NK-92 treated with Interleukin-12 subunit alpha and Interleukin-12 subunit beta, amount 100 ng/mL, for 24 hours (cell line): ENCODE data around the gene TGFBR3.
"Not testable (repeated sequence)": the region's sequence is repeated elsewhere in the genome, so short reads cannot be mapped to it uniquely, and the experiment has no call there.

Source experiments
- DNase-seq: peaks from one replicate; lab custom pipeline; 2025; lab: John Stamatoyannopoulos, UW

The TGFBR3 gene

DNA sequence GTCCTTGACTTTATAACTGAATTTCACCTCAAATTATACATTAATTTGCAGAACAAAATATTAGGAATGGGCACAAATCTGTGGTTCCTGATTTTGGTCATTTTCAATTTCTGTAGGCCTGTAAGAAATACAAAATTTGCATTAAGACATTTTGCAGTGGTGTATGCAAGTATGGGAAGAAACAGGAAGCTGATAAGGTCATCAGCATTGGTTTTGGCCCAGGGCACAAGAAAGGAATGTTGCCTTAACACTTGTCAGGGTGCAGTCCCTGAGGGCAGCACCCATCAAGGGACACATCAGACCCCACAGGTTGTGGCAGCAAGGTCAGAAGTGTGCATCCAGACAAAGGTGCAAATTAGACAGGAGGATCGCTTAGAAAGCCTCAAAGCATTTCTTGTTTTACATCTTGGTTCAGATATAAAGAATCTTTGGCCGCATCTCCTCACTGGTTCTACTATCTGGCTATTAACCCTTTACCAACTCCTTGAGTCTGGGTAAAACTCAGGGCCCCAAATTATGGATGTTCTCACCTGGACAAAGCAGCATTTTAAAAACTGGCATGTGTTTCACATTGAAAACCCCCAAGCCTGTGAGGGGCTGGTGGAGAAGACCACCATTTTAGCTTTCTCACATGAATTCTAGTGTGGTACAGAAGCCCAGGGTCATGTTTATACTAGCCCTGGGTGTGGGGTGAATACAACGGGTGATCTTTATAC lies 202.9 kb downstream of the TGFBR3 start:
- no peak for DNase-seq

- DNase-seq = no peak
These were observed 205.3 kb downstream of the TGFBR3 start for GRCh38 chr1:91680556-91681155.

DNA sequence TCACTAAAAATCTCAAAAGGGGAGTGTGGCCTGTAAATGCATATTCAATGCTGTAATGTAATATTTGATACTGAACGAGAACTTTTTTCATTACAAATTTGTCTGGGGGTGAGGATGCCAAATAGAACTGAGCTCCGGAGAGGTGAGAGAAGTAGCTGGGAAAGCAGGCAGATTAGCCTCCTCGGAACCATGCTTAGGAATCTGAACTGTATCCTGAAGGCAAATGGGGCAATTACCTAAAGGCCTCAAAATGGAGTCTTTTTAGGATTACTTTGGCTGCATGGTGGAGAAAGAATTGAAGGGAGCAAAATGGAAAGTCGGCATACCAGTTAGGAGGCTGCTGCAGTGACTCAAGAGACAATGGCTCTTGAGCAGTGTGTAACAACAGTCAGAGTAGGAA lies 206.5 kb downstream of the TGFBR3 start:
- DNase-seq = no peak

GRCh38 chr1:91676030-91676429 lies 209.9 kb downstream of the TGFBR3 start:
- DNase-seq = no peak

- DNase-seq = no peak
These were observed 211.8 kb downstream of the TGFBR3 start for GRCh38 chr1:91674107-91674506.

- no peak for DNase-seq
These were observed 212.3 kb downstream of the TGFBR3 start for GRCh38 chr1:91673613-91674012.

GRCh38 chr1:91672601-91673161 lies 213.3 kb downstream of the TGFBR3 start:
- no peak for DNase-seq

- DNase-seq = no peak
These were observed 215.2 kb downstream of the TGFBR3 start for GRCh38 chr1:91670781-91671180.

DNA sequence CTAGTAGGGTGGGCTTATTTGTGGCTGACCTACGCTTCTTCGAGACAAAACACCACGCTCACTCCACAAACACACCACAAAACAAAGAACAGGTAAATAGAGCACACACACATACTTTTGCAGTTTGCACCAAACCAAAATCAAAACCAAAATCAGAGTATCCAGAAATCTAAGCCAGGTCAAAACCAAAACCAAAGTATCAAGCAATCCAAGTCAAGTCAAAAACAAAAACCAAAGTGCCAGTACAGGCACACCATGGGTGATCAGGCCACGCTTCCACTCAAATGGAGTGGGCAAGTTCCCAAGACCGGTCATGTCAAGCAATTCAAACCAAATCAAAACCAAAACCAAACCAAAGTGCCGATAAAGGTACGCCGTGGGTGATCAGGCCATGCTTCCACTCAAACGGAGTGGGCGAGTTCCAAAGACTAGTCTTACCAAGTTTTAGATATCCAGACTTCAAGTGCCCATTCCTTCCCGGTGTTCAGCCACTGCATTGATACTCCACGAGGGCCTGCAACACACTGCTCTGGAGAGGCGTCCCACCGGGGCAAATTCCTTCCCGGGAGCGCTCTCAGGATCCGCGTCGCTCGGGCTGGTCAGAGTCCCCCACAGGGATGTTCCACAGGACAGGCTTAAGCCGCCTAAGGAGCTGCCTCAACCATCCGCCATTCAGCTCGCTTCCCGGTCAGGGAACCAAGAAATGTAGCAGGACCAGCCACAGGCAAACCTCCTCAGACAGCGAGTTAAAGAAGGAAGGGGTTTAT lies 216.2 kb downstream of the TGFBR3 start:
- DNase-seq = no peak

DNA sequence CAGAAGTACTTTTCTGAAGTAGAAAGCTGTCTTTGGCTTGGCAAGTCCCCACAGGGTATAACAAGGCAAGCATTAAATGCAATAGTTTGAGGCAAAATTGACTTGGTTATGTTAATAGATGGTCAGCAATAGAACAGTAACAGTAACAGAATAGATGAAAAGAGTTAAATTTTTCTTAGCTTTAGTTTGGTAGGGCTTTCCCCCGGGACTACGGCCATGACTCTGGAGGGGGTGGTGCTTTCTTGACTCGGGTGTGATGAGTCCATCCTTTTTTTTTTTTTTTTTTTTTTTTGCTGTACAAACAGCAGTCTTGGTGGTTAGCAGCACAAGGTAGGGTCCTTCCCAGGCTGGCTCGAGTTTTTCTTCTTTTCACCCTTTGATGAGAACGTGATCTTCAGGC lies 219.3 kb downstream of the TGFBR3 start:
- not testable (repeated sequence) for DNase-seq

GRCh38 chr1:91661121-91661520 lies 224.8 kb downstream of the TGFBR3 start:
- no peak for DNase-seq

GRCh38 chr1:91660708-91661107 lies 225.2 kb downstream of the TGFBR3 start:
- DNase-seq = no peak

DNA sequence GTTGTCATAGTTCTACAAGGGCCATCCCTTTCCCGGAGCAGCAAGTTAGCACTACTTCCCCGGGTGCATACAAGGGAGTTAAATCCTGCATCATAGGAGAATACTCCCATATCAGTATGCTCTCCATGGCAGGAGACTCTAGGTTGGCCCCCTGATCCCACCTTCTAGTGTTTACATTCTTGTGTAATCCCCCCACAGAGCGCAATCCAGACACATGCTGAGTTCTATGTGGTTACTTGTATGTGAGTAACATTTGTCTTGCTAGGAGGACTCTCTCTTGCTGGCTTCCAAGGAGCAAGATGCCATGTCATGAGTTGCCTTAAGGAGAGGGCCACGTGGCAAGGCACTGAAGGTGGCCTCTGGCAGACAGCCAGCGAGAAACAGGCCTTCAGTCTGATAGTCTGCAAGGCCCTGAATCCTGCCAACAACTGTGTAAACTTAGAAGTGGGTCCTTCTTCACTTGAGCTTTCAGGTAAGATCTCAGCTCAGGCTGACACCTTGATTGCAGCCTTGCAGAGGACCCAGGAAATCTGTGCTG lies 230.0 kb downstream of the TGFBR3 start:
- DNase-seq = no peak

GRCh38 chr1:91653183-91653582 lies 232.8 kb downstream of the TGFBR3 start:
- DNase-seq = no peak

GRCh38 chr1:91651661-91652071 lies 234.3 kb downstream of the TGFBR3 start:
- DNase-seq = no peak

DNA sequence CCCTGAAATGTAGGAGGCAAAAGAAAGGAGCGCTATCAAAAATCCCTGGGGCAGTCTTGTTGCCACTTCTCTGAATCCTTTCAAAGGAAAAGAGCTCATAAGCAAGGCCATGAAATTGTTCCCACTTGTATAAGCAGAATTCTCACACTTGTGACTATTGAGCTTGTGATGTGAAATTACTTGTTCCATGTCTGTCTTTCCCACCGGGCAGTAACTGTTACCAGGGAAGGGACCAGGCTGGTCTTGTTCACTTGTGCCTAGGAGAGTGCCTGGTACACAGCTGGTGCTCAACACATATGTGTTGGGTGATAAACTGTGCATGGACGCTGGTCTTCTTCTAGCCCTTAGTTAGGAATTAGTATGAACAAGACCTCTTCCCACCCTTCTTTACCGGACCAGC lies 234.7 kb downstream of the TGFBR3 start:
- DNase-seq = no peak

DNA sequence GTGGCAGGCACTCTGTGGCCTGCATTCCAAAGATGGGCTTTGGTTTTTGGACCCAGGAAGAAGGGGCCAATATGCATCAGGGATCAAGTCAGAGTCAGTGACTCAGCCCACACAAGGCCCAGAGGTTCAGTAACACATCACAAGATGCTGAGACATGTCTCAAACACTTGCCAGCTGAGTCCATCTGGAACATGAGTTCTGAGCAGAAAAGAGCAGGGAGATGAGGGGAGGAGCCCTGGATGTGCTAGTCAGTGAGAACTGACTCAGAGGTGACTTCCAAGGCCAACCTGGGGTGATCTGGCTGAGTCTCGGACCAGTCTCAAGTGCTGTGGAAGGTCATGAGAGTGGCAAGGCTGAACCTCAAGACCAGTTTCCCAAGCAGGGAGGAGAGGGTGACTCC lies 235.2 kb downstream of the TGFBR3 start:
- DNase-seq = no peak

DNA sequence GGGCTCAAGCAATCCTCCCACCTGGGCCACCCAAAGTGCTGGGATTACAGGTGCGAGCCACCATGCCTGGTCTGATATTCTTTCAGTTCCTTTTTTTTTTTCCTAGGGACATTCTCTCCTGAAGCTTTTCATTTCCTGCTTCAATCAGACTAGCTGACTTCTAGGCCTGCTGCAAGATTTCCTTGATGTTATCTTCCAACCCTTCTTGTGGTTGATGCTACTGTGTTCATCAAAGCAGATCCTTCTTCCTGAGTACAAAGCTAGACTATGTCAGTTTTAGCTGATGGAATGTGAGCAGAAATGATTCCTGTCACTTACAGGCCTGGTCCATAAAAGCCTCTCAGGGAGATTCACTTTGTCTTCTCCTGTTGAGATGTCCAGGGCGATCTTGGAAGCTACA lies 238.9 kb downstream of the TGFBR3 start:
- DNase-seq = no peak

DNA sequence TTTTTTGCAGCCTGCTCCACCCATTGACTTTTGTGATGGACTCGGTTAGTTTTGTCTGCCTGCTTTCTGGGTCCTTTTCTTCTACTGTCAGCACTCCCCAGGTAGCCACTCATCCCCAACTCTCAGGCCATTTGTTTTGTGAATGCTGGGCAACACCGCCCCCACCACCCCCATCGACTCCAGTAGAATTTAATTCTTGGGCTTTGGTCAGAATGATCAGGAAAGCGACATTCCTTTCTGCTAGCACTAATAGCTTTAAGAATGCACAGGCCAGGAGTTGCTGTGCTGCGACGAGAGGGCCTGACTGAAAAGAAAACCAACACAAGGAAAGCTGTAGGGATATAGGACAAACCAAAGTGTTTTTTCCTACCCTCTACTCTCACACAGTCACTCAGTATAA lies 240.9 kb downstream of the TGFBR3 start:
- no peak for DNase-seq

DNA sequence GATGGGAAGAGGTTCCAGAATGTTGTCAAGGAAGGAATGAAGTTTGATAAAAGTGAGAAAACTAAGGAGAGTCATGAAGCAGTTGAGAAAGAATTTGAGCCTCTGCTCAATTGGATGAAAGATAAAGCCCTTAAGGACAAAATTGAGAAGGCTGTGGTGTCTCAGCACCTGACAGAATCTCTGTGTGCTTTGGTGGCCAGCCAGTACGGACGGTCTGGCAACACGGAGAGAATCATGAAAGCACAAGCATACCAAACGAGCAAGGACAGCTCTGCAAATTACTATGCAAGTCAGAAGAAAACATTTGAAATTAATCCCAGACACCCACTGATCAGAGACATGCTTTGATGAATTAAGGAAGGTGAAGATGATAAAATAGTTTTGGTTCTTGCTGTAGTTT lies 242.5 kb downstream of the TGFBR3 start:
- DNase-seq = no peak

GRCh38 chr1:91640877-91641526 lies 244.9 kb downstream of the TGFBR3 start:
- DNase-seq = no peak

GRCh38 chr1:91637539-91637994 lies 248.4 kb downstream of the TGFBR3 start:
- no peak for DNase-seq
